SK-N-MC (cell line): ENCODE results near the gene PRDX2.

Experiments
- DNase-seq: peaks from one replicate; pipeline ENCODE4 v3.0.0-alpha.2; 2011; ENCODE audit warnings: low read depth, low spot score
- H3K27ac ChIP-seq: fragments of 200-600 bp; sonication (generic); 2 replicates; pipeline ENCODE4 v1.5.1; 2016; ENCODE audit warnings: mixed run types
- H3K36me3 ChIP-seq: fragments of 200-600 bp; sonication (generic); 2 replicates; pipeline ENCODE4 v1.6.1; 2017; ENCODE audit warnings: antibody characterized with exemption, low read length, mixed read lengths; ENCODE audit not compliant: insufficient read depth
- H3K4me3 ChIP-seq: fragments of 200-600 bp; sonication (generic); 2 replicates; pipeline ENCODE4 v1.5.1; 2016
- H3K9ac ChIP-seq: fragments of 200-600 bp; sonication (generic); 2 replicates; pipeline ENCODE4 v1.8.0; 2017; ENCODE audit warnings: mixed run types, mixed read lengths; ENCODE audit not compliant: insufficient read length
- H3K9me3 ChIP-seq: fragments of 200-600 bp; sonication (generic); 2 replicates; pipeline ENCODE4 v1.6.1; 2017; ENCODE audit warnings: low read depth, mild to moderate bottlenecking, antibody characterized with exemption, low read length, moderate library complexity, mixed read lengths
- EZH2 ChIP-seq: fragments of 200-600 bp; sonication (generic); IDR thresholded peaks from one replicate; pipeline ENCODE4 v1.6.1; 2017; ENCODE audit warnings: antibody characterized with exemption
- FOXP2 ChIP-seq: optimal IDR thresholded peaks from 2 replicates; pipeline ENCODE3; 2011; ENCODE audit warnings: mild to moderate bottlenecking, moderate library complexity; ENCODE audit not compliant: insufficient read depth; ENCODE audit errors: extremely low read length, control extremely low read depth
- POLR2AphosphoS5 ChIP-seq: IDR thresholded peaks from 2 replicates; pipeline ENCODE4 v1.6.1; 2012; ENCODE audit warnings: mild to moderate bottlenecking, low read depth, low read length, borderline replicate concordance

PRDX2 gene

GRCh38 chr19:12782424-12783290 lies 18.9 kb downstream of the PRDX2 start:
- Histone ChIP-seq H3K36me3 (no peaks in the 10 kb centered on the region), H3K9ac (peak overlapping the region; percentile 73), H3K4me3 (peak overlapping the region; percentile 84), H3K9me3 (no peaks in the 10 kb centered on the region), H3K27ac (peak overlapping the region; percentile 93)
- DNase-seq, result no peak
- TF ChIP-seq EZH2 (no peak), POLR2AphosphoS5 (peak; percentile 61)

GRCh38 chr19:12782174-12782423 lies 19.5 kb downstream of the PRDX2 start:
- Histone ChIP-seq H3K36me3 (no peaks in the 10 kb centered on the region), H3K9ac (no peak overlapping the region), H3K27ac (peak overlapping the region; percentile 93), H3K4me3 (0 out of 2 replicates have a peak overlapping the region, but pooled peaks have one; percentile 84), H3K9me3 (no peaks in the 10 kb centered on the region)
- DNase-seq, result no peak
- no peak for TF ChIP-seq POLR2AphosphoS5
- TF ChIP-seq EZH2, result no peak
- no peak for TF ChIP-seq FOXP2

- H3K4me3 ChIP-seq, result peak overlapping the region; percentile 81
- H3K9ac ChIP-seq, result peak overlapping the region; percentile 30
These were observed 22.2 kb downstream of the PRDX2 start for GRCh38 chr19:12779162-12779993.

GRCh38 chr19:12778905-12779161 lies 22.8 kb downstream of the PRDX2 start:
- peak overlapping the region; percentile 81 for H3K4me3 ChIP-seq
- TF ChIP-seq FOXP2, result no peak
- TF ChIP-seq POLR2AphosphoS5, result 0 out of 2 replicates have a peak, but pooled peaks have one; percentile 3
- no peak for TF ChIP-seq EZH2
- peak overlapping the region; percentile 90 for H3K27ac ChIP-seq
- H3K9me3 ChIP-seq, result no peaks in the 10 kb centered on the region
- H3K36me3 ChIP-seq, result no peaks in the 10 kb centered on the region
- H3K9ac ChIP-seq, result peak overlapping the region; percentile 30
- no peak for DNase-seq

More at GRCh38 chr19:12779162-12779993, 22.2 kb downstream of the PRDX2 start:
- no peak for DNase-seq
- Histone ChIP-seq H3K36me3 (no peaks in the 10 kb centered on the region), H3K9me3 (no peaks in the 10 kb centered on the region), H3K27ac (peak overlapping the region; percentile 90)
- TF ChIP-seq POLR2AphosphoS5 (no peak), EZH2 (no peak)

- Histone ChIP-seq H3K9me3 (no peaks in the 10 kb centered on the region), H3K27ac (peak overlapping the region; percentile 90), H3K4me3 (peak overlapping the region; percentile 81), H3K36me3 (no peaks in the 10 kb centered on the region), H3K9ac (peak overlapping the region; percentile 30)
- no peak for DNase-seq
- no peak for TF ChIP-seq EZH2
- TF ChIP-seq POLR2AphosphoS5, result peak; percentile 77
These were observed 23.3 kb downstream of the PRDX2 start for GRCh38 chr19:12778017-12778904.

- Histone ChIP-seq H3K9me3 (no peaks in the 10 kb centered on the region), H3K9ac (peak overlapping the region; percentile 21), H3K36me3 (no peaks in the 10 kb centered on the region), H3K4me3 (peak overlapping the region; percentile 81), H3K27ac (peak overlapping the region; percentile 90)
- no peak for DNase-seq
- TF ChIP-seq FOXP2, result no peak
- TF ChIP-seq EZH2, result no peak
- TF ChIP-seq POLR2AphosphoS5, result no peak
These were observed 24.2 kb downstream of the PRDX2 start for GRCh38 chr19:12777217-12778016.

- peak within 1 kb of the TSS; percentile 77 for H3K9ac ChIP-seq
- no peaks in the 10 kb centered on the region for H3K36me3 ChIP-seq
- H3K9me3 ChIP-seq, result no peaks in the 10 kb centered on the region
- H3K27ac ChIP-seq, result no peak within 1 kb of the TSS
- H3K4me3 ChIP-seq, result peak within 1 kb of the TSS; percentile 88
- no peak for DNase-seq
- TF ChIP-seq EZH2 (no peak), POLR2AphosphoS5 (peak; percentile 57; the same call in 1 of the 2 replicates)
These were observed 26.7 kb downstream of the PRDX2 start, which contains the start of gene HOOK2 for GRCh38 chr19:12774588-12775555. Gene HOOK2, minus strand, starts transcription at chr19:12775552. Its CDS starts 103 bp downstream, at chr19:12775449.
